Cardiac atrium fibroblast (primary cell): ENCODE results near the gene GTF2B. TPM values are rescaled to one million over a fixed set of nuclear protein-coding genes. Genes with fewer than 3 reads are reported as not detected.

ENCODE experiments used
- total RNA-seq: library from RNA; depleted of rRNA; stranded (reverse); fragments of >200 nt; gene quantifications from 2 replicates; pipeline ENCODE4 v1.2.3, GENCODE V29; 2015

Gene GTF2B
- total RNA-seq = 30.5 and 34.1 TPM in 2 replicates

DNA sequence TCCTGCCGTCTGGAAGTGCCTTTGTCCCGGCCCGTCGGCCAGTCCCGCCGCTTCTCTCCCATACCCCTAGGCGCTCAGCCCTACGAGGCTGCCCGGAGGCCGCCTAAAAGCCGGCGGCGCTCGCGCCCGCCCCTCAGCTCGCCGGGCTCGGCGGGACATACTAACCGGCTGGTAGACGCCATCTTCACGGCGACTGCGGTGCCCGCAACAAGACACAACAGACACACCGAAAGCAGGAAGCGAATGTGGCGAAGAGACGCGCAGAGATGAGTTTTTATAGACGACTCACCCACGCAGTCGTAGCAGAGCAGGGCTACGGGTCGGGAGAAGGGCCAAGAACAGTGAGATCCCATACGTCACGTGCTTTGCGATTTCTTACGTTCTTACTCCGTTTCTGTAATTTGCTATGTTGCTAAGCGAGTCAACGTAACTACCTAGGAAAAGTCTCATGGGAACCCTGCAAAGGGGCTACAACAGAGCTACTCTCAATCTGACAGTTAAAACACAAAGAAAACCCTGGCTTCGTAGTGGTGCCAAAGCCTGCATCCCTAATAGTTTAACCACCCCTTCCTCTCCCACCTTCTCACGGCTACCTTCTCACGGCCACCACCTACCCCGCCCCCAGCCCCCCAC lies at the start of gene GTF2B:
TSS of gene GTF2B (minus strand) at position 250 of the 633 bp plus-strand sequence. CDS start at position 182, 68 bp downstream.

Other genes starting within 250 kb of the GTF2B start
- gene PKN2, start 207.3 kb downstream of the GTF2B start, total RNA-seq = 10.4 and 14.8 TPM in 2 replicates
- gene KYAT3, start 101.1 kb upstream of the GTF2B start, total RNA-seq = 42.6 and 53.1 TPM in 2 replicates
- 8.1 and 13.9 TPM in 2 replicates for gene RBMXL1, start 101.1 kb upstream of the GTF2B start, total RNA-seq
- gene GBP3, start 131.3 kb upstream of the GTF2B start, total RNA-seq = 16.5 and 20.9 TPM in 2 replicates
- 14.6 and 19.7 TPM in 2 replicates for gene GBP1, start 173.6 kb upstream of the GTF2B start, total RNA-seq
- gene GBP2, start 234.5 kb upstream of the GTF2B start, total RNA-seq = 9.6 and 12.6 TPM in 2 replicates